CD4-positive, alpha-beta T cell treated with Interferon gamma for 1 hour (primary cell): ENCODE measurements around the gene FGD2.

ENCODE experiments used
- DNase-seq: peaks from one replicate; pipeline ENCODE4 v3.0.0-alpha.2; 2020

The FGD2 gene

DNA sequence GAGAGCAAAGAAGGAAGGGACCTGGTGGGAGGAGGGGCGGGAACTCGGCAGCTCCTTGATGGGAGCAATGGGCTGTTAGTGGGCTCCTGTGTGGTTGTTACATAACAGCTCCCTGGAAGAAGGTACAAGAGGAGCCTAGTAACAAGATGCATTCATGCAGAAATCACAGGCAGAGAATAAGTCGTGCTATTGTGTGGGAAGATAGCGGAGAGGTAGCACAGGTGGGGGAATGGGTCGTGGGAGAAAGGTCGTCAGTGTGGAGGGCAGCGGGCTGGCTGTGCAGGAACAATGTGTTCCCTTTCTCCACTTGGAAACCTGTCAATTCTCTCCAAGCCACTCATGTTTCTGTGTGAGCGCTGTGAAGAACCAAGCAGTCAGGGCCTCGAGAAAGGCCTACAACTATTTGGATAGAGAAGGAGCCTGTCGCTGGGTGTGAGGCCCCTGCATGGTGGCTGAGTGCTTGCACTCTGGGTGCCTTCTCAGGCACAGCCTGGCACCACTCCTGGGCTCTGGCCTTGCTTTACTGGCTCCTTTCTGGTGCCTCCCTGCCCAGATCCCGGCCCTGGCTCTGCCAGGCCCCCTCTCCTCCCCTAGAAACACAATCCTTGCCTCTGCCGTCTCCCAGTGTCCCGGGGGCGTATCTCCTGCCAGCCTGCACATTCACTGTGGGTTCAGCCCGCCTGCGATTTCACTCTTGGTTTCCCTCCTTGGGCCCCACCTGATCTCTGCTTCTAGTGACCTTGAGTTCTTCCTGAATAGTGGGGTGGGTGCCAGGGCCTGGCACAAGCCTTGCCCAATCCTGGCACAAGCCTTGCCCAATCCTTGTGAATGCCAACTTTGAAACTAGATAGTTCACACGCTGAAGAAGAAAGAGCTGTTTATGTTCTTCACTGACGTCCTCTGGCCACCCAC, 7.4 kb upstream of the FGD2 start:
- DNase-seq, result no peak

DNA sequence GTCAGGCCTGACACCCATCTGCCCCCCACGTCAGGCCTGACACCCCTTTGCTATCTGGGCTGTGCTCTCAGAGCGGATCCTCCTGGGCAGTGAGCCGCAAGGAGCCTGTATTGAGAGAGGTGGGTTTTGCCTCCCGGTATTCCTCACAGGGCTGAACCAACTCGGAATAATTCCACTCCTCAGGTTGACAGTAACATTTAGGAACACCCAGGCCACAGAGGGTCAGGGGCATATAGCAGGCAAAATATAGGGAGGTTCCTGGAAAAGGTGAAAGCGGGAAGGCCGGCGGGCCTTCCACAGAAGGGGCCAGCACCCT, 6.8 kb upstream of the FGD2 start:
- DNase-seq, result no peak

DNA sequence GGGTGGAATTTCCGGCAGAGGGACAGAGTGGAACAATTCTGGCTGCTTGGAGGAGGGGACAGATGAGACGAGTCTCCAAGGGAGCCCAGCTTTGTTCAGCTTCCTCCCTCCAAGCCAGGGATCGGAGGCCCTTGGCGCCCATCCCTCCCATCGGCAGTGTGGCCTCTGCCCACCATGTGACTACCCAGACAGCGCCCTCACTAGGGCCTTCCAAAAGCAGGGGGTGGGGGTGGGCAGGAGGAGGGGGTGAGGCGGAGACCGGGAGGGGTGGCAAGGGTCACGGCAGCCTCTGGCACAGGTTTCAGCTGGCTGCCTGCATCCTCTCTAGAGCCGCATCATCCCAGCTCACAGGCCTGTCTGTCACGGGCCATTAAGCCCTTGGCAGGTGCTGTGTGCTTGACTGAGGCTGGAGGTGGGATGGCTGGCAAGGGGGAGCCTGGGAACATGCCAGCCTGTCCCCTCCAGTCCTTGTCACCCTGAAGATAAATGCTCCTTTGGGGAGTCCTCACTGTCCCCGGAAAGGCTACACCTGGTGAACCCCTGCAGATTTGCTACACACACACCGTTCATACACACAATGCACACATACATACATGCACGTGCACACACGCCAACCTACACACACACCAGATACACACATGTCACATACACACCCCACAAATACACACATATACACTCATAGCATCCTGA, 6.2 kb upstream of the FGD2 start:
- DNase-seq, result no peak

DNA sequence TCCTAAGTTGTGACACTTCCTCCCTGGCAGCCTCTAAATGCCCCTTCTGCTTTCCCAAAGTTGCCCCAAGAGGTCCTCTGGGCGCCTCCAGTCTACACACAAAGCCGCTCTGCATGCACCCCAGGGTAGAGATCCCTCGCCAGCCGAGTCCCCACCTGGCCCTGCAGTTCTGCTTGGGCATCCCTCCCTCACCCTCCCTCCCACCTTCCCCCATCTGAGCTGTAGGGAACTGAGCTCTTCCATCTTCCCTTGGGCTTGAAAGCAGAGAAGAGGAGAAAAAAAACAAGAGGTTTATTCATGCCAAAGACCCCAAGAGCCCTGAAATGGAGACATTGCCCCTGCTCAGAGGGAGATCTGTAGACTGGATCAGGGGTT, 5.7 kb upstream of the FGD2 start:
- no peak for DNase-seq

DNA sequence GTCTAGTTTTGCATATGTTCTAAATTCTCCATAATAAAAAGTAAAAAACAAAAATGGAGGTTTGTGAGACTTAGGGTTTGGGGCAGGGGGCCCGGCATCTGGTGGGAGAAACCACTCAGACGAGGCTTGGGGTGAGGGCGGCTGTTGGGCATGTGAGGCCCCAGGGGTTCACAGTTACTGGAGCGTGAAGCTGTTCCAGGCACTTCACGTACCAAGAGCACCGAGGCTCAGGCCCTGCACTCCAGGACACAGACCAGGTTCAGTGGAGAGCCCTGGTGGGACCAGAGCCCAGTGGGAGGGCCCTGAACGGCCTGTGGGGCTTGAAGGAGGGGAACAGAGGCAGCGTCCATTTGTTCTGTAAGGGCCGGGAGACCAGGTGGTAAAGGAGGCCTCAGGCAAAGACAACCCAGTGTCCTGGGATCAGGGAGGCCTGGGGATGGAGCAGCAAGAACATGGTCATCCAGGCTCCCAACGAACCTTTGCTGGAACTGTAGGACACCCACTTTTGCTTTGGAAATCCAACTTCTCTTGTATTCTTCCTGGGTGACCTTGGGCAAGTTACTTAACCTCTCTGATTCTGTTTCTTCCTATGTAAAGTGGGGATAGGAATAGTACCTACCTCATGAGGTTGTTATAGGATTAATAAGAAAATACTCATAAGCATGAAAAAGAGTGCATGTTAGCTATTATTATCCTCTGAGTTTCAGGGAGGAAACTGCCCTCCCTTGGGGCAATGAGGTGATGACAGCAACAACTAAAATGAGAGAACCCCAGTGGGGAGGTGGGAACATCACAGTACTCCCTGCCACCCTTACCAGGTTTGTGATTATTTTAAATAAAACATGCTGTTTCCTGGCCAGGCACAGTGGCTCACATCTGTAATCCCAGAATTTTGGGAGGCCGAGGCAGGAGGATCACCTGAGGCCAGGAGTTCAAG, 1.1 kb upstream of the FGD2 start:
- peak; percentile 26 for DNase-seq

DNA sequence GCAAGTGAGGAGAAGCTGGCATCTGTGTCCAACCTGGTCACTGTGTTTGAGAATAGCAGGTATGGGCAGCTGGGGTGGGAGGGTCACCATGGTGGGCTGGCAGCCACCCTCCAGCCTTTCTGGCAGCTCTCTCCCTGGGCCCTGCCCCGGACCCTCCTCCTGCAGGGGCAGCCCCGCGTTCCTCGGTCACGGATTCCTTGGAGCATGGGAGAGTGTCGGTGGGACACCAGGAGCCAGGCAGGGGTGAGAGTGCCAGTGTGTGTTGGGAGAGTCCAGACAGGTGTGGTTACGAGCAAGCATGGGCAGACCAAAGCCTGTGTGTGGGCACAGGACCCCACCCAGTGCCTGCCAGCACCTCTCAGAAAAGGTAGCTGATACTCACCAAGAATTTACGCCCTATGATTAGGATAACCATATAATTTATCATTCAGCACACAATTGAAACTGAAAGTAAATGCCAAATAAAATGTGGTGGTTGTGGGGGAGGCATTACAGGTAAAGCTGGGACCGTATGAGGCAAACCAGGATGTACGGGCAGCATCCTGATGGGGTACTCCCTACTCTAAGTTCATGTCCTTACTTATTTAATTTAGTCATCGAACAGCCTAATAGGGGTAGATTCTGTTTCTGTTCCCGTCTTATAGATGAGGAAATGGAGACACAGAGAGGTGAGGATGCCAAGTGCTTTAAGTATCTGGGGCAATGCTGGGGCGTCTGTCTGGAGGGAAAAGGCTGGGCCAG, 542 bp downstream of the FGD2 start:
- no peak for DNase-seq

DNA sequence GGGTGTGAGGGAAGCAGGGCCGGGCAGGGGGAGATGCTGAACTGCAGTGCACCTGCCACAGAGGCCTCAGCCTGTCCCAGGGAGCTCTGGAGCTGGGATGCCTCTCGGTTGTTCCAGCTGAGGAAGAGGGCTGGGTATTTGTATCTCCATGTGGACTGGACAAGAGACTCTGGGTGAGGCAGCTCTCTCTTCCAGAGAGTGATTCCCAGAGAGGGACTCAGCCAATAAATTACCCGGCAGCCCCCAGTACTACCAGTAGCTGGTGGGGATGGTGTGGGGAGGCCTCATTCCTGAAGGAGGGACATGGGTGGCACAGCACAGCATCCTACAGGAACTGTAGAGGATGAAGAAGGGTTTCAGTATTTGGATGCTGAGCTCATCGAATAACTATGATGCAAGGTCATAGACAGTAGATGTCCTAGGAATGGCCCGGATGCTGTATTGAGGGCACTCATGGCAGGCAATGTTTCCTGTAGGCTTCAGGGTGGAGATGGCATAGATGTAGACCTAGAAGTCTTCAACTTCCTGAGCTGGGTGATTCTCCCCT, 1.4 kb downstream of the FGD2 start:
- no peak for DNase-seq

DNA sequence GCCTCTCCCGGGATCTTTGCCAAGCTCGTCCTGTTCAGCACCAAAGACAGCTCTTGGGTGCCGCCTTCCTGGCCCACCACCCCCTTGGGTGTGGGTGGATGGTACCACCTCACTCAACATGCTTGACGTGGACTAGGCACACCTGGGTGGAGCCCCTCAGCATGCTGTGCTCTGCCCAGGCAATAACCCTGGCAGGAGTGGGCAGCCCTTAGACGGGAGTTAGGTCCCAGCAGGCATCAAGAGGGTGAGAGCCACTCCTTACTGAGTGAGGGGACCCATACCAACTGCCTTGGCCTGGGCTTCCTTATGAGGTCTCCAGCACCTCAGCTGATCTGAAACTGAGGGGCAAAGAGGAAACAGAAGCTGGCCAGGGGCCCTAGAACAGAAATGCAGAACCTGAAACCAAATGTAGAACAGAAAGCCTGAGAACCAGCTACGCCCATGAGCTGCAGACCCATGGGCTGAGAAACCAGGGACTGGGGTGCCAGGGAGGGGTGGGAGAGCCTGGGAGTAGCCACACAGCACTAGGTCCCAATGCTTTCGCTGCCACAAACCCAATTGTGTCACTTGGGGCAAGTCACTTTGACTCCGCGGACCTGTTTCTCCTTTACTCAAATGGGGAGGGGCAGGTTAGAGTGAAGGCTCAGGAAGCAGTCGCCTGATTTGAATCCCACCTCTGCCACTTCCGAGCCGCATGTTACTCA, 2.0 kb downstream of the FGD2 start:
- DNase-seq, result peak; percentile 47

DNA sequence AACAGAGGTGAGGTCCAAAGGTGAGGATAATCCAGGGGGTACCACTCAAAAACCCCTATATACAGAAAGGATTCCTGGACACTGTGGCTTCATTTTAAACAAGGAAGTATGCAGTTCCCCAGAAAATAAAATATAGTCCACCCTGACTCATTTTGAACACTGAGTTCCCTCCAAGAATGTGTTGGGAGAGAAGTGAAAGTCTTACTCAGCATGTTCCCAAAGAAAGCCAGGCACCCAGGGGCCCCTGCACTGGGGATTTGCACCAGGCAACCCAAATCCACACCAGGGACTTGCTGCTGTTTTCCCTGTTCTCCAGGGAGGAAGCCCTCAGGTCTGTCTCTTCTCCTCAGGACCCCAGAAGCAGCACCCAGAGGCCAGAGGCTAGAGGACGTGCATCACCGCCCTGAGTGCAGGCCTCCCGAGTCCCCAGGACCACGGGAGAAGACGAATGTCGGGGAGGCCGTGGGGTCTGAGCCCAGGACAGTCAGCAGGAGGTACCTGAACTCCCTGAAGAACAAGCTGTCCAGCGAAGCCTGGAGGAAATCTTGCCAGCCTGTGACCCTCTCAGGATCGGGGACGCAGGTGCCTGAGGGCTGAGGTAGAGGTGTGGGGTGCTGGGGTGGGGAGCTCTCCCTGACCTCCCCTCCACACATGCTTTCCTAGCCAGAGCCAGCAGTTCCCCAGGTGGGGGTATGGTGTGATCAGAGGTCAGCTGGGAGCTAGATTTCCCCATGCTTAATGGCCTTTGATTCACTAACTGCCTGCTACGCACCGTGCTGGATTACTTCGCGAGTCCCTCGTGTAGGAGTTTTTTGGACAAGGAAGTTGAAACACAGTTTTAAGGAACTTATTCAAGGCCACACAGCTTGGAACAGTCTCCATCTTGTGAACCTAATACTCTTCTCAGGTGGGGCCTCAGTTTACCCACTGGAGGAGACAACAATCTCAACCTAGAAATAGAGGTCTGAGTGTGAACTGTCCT, 3.3 kb downstream of the FGD2 start:
- no peak for DNase-seq

DNA sequence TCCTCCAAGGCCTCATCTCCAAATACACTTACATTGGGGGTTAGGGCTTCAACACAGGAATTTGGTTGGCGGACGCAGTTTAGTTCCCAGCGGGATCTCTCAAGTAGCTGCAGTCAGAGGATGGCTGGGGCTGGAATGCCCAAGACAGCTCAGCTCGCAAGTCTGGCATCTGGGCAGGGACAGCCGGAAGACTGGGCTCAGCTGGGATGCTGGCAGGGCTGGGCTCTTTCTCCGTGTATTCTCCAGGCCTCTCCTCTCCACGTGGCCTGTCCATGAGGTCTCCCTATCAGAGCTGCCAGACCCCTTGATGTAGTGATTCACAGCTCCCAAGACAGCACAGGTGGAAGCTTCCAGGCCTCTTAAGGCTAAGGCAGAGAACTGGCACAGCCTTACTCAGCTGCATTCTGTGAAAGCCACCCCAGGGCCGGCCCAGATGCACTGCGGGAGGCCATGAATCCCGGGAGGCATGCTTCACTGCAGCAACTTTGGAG, 5.0 kb downstream of the FGD2 start:
- DNase-seq, result no peak

DNA sequence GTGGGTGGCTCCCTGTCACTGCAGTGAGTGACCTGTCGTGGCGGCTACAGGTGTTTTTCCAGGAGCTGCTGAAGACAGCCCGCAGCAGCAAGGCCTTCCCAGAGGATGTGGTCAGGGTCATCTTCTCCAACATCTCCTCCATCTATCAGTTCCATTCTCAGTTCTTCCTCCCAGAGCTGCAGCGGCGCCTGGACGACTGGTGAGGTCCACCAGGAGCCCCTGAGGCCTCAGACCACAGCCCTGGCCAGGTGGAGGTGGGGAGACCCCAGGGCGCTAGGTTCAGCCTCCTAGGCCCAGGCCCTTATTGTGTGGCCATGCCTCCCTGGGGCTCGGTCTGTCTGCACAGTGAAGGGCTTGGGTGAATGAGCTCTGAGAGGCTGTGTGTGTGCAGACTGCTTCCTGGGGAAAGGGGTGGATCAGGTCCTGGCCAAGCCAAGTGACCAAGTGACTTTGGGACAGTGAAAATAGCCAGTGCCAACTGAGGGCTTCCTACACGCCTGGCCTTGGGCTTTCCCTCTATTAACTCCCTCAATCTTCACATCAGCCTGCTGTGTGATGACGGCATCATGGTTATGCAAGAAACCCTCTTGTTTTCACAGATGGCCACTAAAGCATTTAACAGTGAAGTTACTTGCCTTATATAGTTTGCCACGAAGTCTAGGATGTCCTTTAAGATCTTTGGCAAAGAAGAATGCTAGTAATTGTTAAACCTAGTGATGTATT, 6.4 kb downstream of the FGD2 start:
- no peak for DNase-seq

DNA sequence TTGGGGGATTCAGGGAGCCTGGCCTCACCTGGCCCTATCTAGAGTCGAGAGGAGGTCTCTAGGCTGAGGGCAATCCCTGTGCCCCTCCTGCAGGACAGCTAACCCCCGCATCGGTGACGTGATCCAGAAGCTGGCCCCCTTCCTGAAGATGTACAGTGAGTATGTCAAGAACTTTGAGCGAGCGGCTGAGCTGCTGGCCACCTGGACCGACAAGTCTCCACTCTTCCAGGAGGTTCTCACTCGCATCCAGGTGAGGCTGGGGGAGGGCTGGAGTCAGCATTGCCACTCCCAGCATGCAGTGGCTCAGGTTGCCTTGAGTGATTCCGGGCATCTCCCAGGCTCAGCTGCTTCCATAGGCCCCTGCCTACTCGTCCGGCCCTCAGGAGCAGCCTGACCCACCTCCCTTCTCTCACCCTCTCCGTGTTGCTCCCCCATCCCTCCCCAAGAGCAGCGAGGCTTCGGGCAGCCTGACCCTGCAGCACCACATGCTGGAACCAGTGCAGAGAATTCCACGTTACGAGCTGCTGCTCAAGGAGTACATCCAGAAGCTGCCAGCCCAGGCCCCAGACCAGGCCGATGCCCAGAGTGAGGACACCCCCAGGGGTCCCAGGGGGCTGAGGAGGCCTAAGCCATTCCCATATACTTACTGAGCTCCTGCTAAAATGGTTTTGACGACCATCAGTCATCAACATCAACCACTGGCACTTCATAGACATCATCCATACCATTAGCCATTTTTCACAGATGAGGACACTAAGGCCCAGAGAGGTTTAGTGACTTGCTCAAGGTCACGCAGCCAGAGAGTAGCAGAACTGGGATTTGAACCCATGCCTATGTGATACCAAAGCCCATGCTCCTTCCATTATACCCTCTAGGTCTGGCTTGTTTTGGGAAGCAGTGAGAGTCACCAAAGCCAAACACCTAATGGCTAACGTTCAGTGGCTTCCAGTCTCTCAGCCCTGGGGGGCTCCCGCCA, 8.3 kb downstream of the FGD2 start:
- DNase-seq, result no peak

DNA sequence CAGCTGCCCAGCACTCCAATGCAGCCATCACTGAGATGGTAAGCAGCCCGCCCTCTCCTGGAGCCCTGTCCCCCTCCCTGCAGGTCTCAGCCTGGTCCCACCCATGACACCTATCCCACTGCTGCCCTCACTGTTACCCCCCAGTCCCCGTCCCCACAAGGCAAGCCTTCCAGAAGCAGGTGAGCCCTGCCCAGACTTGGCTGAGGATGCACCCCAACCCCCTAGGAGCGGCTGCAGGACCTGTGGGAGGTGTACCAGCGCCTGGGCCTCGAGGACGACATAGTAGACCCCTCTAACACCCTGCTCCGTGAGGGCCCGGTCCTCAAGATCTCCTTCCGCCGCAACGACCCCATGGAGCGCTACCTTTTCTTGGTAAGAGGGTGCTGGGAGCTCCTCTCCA, 9.2 kb downstream of the FGD2 start:
- DNase-seq, result no peak

DNA sequence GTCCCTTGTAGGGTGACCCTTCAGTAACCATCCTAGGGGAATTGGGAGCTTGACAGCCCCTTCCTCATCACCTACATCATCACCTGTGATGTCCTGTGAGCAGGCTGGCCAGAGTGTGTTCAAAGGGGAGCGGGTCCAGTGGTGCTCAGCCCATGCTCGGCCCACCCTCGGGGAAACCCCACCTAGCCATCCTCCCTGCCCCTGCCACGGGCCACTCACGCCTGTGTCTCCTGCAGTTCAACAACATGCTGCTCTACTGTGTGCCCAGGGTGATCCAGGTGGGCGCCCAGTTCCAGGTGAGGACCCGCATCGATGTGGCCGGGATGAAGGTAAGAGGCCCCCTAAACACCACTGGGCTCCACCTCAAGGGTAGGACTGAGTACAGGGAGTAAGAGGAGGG, 10.1 kb downstream of the FGD2 start:
- no peak for DNase-seq

DNA sequence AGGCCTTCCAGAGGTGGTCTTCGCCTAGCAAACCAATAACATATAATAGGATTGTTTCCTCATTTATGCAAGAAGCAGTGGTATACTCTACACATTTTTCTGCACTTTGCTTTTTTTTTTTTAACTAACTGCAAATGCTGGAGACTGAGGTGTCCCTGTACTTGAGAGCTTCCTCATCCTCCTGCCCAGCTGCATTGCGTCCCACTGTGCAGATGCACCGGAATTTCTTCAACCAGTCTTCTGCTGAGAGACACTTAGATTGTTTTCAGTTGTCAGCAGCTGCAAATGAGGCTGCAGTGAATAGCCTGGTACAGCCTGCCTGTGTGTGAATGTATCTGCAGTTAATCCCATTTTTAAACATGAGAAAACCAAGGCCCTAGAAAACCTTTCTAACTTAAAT, 11.5 kb downstream of the FGD2 start:
- DNase-seq, result no peak

DNA sequence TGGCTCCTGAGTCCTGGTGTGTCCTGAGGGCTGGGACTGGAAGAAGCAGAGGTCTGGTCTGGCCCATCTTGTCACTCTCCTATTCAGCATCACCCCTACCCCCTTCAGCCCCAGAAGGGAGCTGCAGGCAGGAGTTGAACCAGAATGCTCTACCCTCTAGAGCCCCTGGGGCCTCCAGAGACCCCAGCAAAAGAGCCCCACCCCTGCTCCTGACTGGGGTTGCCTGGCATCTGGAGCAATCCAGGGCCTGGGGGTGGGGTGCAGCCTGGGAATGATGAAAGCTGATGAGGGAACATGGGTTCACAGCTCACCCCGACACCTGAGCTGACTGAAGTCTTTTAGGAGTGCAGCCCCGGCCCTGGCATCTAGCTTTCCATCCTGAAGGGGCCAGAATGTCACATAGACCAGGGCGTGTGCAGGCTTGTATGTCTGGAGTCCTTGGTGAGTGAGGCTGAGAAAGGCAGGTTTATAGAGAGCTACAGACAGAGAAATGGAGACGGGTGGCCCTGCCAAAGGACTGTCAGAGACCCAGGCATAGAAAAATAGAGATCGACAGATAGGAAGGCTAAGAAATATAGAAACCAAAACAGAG, 12.2 kb downstream of the FGD2 start:
- DNase-seq, result no peak

DNA sequence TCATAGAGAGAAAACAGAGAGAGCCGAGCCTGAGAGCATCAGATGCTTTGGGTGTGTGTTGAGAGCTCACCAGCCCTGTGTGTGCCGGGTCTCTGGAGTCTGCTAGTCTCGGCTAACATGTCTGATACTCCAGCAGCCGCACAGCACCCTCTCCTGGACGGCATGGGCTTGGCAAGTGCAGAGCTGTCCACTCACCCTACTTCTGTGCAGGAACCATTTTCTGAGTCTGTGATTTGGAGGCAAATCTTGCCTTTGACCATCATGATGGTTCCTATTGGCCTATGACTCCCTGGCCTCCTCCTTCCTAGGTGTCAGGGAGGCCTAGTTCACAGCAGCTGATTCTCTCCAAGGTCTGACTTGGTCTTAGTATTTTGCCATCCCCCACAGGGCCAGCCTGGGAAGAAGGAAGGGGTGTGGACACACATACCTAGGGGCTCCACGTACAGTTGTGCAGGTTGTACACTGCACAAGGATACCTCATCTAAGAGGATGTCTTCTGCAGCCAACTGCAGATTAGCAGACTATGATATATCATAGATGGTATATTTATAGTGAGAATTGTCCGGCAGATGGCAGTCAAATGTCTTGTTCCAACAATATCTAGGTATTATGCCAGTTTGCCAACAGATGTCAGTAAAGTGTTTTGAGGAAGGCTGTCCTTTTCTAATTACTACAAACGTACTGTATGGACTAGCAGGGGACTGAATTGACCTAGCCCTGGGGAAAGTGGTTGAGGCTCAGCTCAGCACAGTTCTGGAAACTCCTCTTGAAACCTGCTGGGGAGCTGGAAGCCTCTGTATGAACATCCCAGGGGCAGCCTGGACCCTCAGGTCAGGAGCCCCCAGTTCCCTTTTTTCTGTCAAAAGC, 13.0 kb downstream of the FGD2 start:
- DNase-seq, result peak; percentile 86
